AG20443 (cell line): ENCODE results near the gene IMMP2L.
A peak's percentile ranks its signal among the peaks of the same experiment; 100 is the strongest.

Source experiments
- DNase-seq: peaks from one replicate; pipeline ENCODE4 v3.0.0; 2012; ENCODE audit warnings: low spot score, mixed read lengths

IMMP2L gene

GRCh38 chr7:111098926-111099250 is 463.4 kb downstream of the IMMP2L start:
- no peak for DNase-seq

GRCh38 chr7:111098011-111098925 is 464.0 kb downstream of the IMMP2L start:
- peak; percentile 16 for DNase-seq

- DNase-seq = no peak
Measured at GRCh38 chr7:111096997-111097396, 465.3 kb downstream of the IMMP2L start.

- no peak for DNase-seq
Measured at GRCh38 chr7:111094419-111094818, 467.9 kb downstream of the IMMP2L start.

- no peak for DNase-seq
Measured at GRCh38 chr7:111093496-111093895, 468.8 kb downstream of the IMMP2L start.

- DNase-seq = no peak
Measured at GRCh38 chr7:111092406-111093236, 469.7 kb downstream of the IMMP2L start.

GRCh38 chr7:111091593-111092358 is 470.5 kb downstream of the IMMP2L start:
- DNase-seq = no peak

- peak; percentile 52 for DNase-seq
Measured at GRCh38 chr7:111090846-111091245, 471.4 kb downstream of the IMMP2L start, which contains the start of gene LRRN3. Gene LRRN3 (plus strand): TSS chr7:111091127. CDS start chr7:111122773, 31,646 bp downstream.

- peak; percentile 49 for DNase-seq
Measured at GRCh38 chr7:111089822-111090426, 472.4 kb downstream of the IMMP2L start.

- DNase-seq = no peak
Measured at GRCh38 chr7:111088328-111088727, 474.0 kb downstream of the IMMP2L start.

- DNase-seq = no peak
Measured at GRCh38 chr7:111086532-111086931, 475.8 kb downstream of the IMMP2L start.

- DNase-seq = no peak
Measured at GRCh38 chr7:111085356-111085755, 476.9 kb downstream of the IMMP2L start.

- peak; percentile 44 for DNase-seq
Measured at GRCh38 chr7:111083413-111083812, 478.9 kb downstream of the IMMP2L start.

GRCh38 chr7:111082351-111082750 is 479.9 kb downstream of the IMMP2L start:
- DNase-seq = peak; percentile 41

- no peak for DNase-seq
Measured at GRCh38 chr7:111081546-111082267, 480.6 kb downstream of the IMMP2L start.

GRCh38 chr7:111080495-111081105 is 481.7 kb downstream of the IMMP2L start:
- no peak for DNase-seq

- DNase-seq = no peak
Measured at GRCh38 chr7:111077001-111077400, 485.3 kb downstream of the IMMP2L start.

- DNase-seq = peak; percentile 44
Measured at GRCh38 chr7:111076205-111076604, 486.1 kb downstream of the IMMP2L start.

GRCh38 chr7:111075498-111075897 is 486.8 kb downstream of the IMMP2L start:
- DNase-seq = no peak

- no peak for DNase-seq
Measured at GRCh38 chr7:111074748-111075146, 487.5 kb downstream of the IMMP2L start.
